HAP-1 (cell line): ENCODE measurements around the gene USP46.

Experiments used
- DNase-seq, 2 experiments: peaks; one replicate each; pipeline ENCODE4 v3.0.0-alpha.2; 2016 to 2020; ENCODE audit warnings: low spot score in 2 of 2
- H3K27me3 ChIP-seq: fragments of 250-450 bp; sonication (Bioruptor Pico); 2 replicates; pipeline ENCODE4 v1.5.1; 2020; ENCODE audit warnings: low read depth, mild to moderate bottlenecking, moderate library complexity
- H3K36me3 ChIP-seq: fragments of 250-450 bp; sonication (Bioruptor Pico); replicated peaks from 2 replicates; pipeline ENCODE4 v1.5.1; 2020; ENCODE audit warnings: mild to moderate bottlenecking
- H3K4me1 ChIP-seq: fragments of 250-450 bp; sonication (Bioruptor Pico); 2 replicates; pipeline ENCODE4 v1.5.1; 2020; ENCODE audit warnings: mild to moderate bottlenecking
- H3K4me3 ChIP-seq: fragments of 250-450 bp; sonication (Bioruptor Pico); 2 replicates; pipeline ENCODE4 v1.5.1; 2020; ENCODE audit warnings: mild to moderate bottlenecking, moderate library complexity
- H3K9me3 ChIP-seq: fragments of 250-450 bp; sonication (Bioruptor Pico); 2 replicates; pipeline ENCODE4 v1.5.1; 2020; ENCODE audit warnings: mild to moderate bottlenecking, moderate library complexity
- in situ Hi-C: fragments of 300-500 bp; cut with MboI; formaldehyde crosslinking; loops from 3 replicates; pipeline ENCODE4 v1.14.3; 2020; ENCODE audit warnings: low sequenced_read_pairs, inconsistent platforms, mixed read lengths

The USP46 gene

DNA sequence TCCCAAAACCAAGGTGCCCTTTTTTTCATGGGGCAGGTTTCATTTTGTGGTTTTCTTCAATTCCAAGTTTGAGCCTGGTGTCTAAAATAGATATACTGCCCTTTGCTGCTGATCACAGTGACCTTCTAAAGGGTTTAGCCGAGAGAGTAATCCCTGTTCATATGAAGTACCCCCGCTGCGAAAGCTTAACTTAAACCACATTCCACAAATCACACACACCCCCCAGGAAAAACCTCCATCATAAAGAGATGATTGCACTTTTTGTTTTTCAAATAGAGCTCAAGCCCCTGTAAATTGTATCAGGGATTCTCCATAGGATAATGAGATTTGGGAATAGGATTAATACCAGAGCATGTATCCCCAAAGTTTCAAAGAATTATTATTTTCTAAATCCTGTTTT, 90.8 kb downstream of the USP46 start:
- Histone ChIP-seq H3K4me3 (no peak overlapping the region), H3K9me3 (no peaks in the 10 kb centered on the region), H3K4me1 (peaks cover 36% of the 10 kb centered on the region), H3K36me3 (no peaks in the 10 kb centered on the region), H3K27me3 (no peaks in the 10 kb centered on the region)
- DNase-seq: peak; percentile 71 to 93
- in situ Hi-C loops: no loop called here

DNA sequence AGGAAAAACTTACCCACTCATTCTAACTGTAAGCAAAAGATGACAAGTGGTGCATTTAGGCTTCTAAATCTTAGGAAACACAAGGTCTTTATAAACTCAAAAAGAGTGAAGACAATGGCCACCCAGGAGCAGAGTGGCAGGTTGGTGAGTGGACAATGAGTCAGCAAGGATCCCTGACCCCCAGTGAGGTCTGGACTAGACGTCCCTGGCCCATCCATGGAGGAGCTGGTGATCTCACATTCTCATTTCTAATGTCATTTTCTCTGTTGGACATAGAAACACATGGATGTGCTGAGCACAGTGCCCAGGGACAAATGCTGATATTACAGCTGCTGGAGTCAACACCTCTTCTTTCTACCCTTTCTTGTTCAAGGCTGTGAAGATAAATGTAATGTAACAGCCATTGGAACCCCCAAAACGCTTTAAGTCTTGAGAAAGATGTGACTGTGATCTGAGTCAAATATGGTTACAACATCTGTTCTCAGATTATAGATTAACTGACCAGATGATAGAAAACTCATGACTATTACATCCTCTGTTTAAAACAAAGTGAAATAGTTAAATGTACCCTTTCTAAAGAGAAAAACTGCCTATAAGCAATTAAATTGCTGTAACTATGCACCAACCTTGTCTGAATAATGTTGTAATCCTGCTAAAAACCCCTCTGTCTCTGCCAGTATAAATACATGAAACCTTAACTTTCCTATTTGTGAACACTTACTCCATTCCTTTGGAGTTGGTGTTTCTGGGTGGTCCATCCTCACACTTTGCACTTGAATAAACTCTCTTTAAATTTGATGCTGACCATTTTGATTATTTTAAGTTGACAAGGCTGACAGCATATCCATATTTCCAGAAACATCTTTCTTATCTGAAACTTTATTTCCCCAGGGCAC, 92.7 kb downstream of the USP46 start:
- Histone ChIP-seq H3K4me1 (peaks cover 30% of the 10 kb centered on the region), H3K36me3 (no peaks in the 10 kb centered on the region), H3K9me3 (no peaks in the 10 kb centered on the region), H3K27me3 (no peaks in the 10 kb centered on the region), H3K4me3 (no peak overlapping the region)
- no peak for DNase-seq
- in situ Hi-C loops: no loop called here

GRCh38 chr4:52560844-52561280, 98.2 kb downstream of the USP46 start:
- DNase-seq: no peak
- Histone ChIP-seq H3K36me3 (no peaks in the 10 kb centered on the region), H3K9me3 (no peaks in the 10 kb centered on the region; the same call in 1 of the 2 replicates), H3K4me3 (no peak overlapping the region), H3K4me1 (no peaks in the 10 kb centered on the region; the same call in 1 of the 2 replicates), H3K27me3 (no peaks in the 10 kb centered on the region)
- in situ Hi-C loops: no loop called here

- in situ Hi-C loops: no loop called here
- H3K9me3 ChIP-seq: no peaks in the 10 kb centered on the region; the same call in 1 of the 2 replicates
- no peaks in the 10 kb centered on the region for H3K27me3 ChIP-seq
- H3K4me1 ChIP-seq: peaks cover 26% of the 10 kb centered on the region
- no peaks in the 10 kb centered on the region for H3K36me3 ChIP-seq
- DNase-seq: peak; percentile 62 to 82
- no peak overlapping the region for H3K4me3 ChIP-seq
These were observed 103.8 kb downstream of the USP46 start for GRCh38 chr4:52555356-52555716.

DNA sequence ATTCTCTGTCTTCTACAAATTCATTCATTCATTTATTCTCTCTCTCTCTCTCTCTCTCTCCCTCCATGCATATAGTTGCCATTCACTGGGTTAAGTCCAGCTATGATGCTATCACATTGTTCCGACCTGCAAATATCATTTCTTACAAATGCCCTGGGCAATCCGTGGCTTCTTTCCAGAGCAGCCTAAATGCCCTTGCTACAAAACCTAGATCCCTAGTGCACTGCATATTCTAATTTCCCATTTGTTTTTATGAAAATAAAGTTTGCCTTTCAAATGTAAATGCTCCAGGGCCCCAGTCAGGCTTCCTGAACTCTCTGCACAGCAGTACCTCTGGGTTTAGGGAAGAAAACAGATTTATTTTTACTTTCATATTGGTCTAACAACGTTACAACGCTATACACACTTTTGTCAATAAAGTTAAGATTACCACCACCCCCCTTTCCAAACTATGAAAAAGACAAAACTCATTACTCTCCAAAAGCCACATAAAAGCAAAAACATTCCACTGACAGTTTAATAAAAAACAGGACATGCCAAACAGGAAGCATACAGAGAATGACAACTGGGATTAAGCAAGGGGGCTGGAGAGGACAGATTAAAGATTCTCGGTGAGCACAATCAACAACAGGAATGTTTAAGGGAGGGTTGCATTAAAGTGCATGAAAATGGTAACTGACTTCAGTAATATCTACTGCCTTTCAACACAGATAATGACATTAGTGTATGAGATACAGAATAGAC, 104.3 kb downstream of the USP46 start:
- in situ Hi-C loops: no loop called here
- H3K4me3 ChIP-seq: no peak overlapping the region

GRCh38 chr4:52552778-52553177, 106.3 kb downstream of the USP46 start:
- Histone ChIP-seq H3K36me3 (no peaks in the 10 kb centered on the region), H3K9me3 (no peaks in the 10 kb centered on the region), H3K4me3 (no peak overlapping the region), H3K4me1 (peaks cover 34% of the 10 kb centered on the region), H3K27me3 (no peaks in the 10 kb centered on the region)
- no peak for DNase-seq
- in situ Hi-C loops: no loop called here

More for the DNA sequence above, 104.3 kb downstream of the USP46 start:
- Histone ChIP-seq H3K27me3 (no peaks in the 10 kb centered on the region), H3K36me3 (no peaks in the 10 kb centered on the region), H3K9me3 (no peaks in the 10 kb centered on the region; the same call in 1 of the 2 replicates), H3K4me1 (peaks cover 32% of the 10 kb centered on the region)
- DNase-seq: peak; percentile 66 to 72

GRCh38 chr4:52551487-52551886, 107.6 kb downstream of the USP46 start:
- no peak overlapping the region for H3K4me3 ChIP-seq
- no peak for DNase-seq
- in situ Hi-C loops: no loop called here

DNA sequence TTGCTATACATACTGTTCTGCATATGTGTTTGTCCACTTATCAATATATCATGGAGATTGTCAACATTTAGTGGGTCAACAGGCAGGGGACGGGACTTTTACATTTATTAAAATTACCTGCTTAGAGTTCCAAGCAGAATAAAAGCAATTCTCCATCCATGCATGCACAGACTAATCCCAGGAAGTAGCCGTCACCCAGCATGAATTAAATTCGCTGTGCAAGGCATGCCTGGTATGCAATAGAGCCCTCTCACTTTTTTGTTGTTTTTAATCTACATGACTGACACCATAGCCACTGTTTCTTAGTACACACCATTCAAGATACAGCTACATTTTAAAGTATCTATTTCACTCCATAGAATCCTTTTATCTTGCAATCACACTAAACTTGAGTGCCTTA, 108.9 kb downstream of the USP46 start:
- no peaks in the 10 kb centered on the region for H3K36me3 ChIP-seq
- no peak overlapping the region for H3K4me3 ChIP-seq
- peak; percentile 52 to 69 for DNase-seq
- no peaks in the 10 kb centered on the region for H3K9me3 ChIP-seq
- H3K27me3 ChIP-seq: no peaks in the 10 kb centered on the region
- H3K4me1 ChIP-seq: peaks cover 29% of the 10 kb centered on the region
- in situ Hi-C loops: no loop called here

More at GRCh38 chr4:52551487-52551886, 107.6 kb downstream of the USP46 start:
- Histone ChIP-seq H3K27me3 (no peaks in the 10 kb centered on the region), H3K36me3 (no peaks in the 10 kb centered on the region), H3K9me3 (no peaks in the 10 kb centered on the region), H3K4me1 (peaks cover 34% of the 10 kb centered on the region)

DNA sequence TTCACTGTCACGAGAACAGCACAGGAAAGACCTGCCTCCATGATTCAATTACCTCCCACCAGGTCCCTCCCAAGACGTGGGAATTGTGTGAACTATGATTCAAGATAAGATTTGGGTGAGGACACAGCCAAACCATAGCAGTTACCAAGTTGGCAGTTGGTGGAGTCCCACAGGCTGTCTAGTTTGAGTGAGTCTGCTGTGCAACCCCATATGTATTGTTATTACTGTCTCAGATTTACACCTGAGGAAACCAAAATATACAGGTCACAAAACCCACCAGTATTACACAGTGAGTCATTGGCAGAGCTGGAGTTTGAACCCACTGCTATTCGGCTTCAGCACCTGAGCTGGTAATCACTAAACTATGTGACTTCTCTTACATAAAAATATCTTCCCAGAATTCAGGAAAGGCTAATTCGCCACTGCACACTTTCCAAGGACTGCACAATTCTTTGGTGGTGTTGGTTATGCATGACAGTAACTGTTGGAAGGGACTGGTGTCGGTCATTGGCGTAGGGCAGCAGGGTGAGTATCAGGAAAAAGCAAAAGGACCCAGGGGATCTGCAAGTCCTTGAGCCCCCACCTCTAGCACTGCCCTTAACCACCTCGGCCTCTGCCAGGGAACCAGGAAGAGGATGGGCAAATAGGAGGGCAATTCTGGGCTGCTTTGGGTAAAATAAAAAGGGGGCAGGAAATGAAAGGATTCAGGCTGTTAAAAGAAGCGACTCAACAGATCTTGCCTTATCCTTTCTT, 110.1 kb downstream of the USP46 start:
- in situ Hi-C loops: loop anchor here (10.0 kb wide), 1 partner anchor 436 kb away; no protein-coding TSS in a partner anchor
- DNase-seq: no peak
- H3K4me1 ChIP-seq: peaks cover 17% of the 10 kb centered on the region
- no peaks in the 10 kb centered on the region for H3K9me3 ChIP-seq
- no peaks in the 10 kb centered on the region for H3K27me3 ChIP-seq
- no peak overlapping the region for H3K4me3 ChIP-seq
- no peaks in the 10 kb centered on the region for H3K36me3 ChIP-seq

DNA sequence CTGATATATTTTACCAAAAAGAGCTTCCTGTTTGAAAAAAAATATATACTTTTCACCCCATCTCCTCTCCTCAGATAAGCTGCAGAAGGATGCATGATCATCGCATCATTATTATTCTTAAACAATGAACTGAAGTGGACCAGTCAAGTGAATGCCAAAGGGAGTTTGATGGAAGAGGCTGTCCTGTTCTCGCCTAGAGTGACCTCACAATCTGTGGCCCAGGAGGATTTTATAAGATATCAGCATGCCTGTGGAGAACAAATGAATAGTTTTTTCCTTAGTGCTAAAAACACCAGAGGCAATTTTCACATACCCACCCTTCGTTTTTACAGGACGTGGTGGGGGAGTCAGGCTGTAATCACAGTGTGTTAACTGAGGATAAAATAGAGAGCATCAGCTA, 112.7 kb downstream of the USP46 start:
- H3K4me1 ChIP-seq: peaks cover 13% of the 10 kb centered on the region
- H3K9me3 ChIP-seq: no peaks in the 10 kb centered on the region
- in situ Hi-C loops: loop anchor here (10.0 kb wide), 1 partner anchor 438 kb away; no protein-coding TSS in a partner anchor
- H3K4me3 ChIP-seq: no peak overlapping the region
- no peaks in the 10 kb centered on the region for H3K27me3 ChIP-seq
- H3K36me3 ChIP-seq: no peaks in the 10 kb centered on the region
- no peak for DNase-seq

- Histone ChIP-seq H3K9me3 (no peaks in the 10 kb centered on the region), H3K36me3 (no peaks in the 10 kb centered on the region), H3K4me3 (no peak overlapping the region), H3K27me3 (no peaks in the 10 kb centered on the region), H3K4me1 (peaks cover 8% of the 10 kb centered on the region)
- peak; percentile 64 to 88 for DNase-seq
- in situ Hi-C loops: loop anchor here (10.0 kb wide), 1 partner anchor 439 kb away; no protein-coding TSS in a partner anchor
These were observed 113.7 kb downstream of the USP46 start for GRCh38 chr4:52545099-52546069.
